ENCODE data around the gene FHOD3. TPM values are rescaled to one million over a fixed set of nuclear protein-coding genes. Genes with fewer than 3 reads are reported as not detected.

Gene FHOD3
- total and polyA plus RNA-seq, 11 donors, result 109 to 532 (median 262) TPM

- no peak for DNase-seq
- Histone ChIP-seq H3K4me3 (no peak overlapping the region), H3K4me1 (peaks cover 0 to 62% (median 9%) of the 10 kb centered on the region in 12 donors), H3K9me3 (no peaks in the 10 kb centered on the region), H3K36me3 (no peaks in the 10 kb centered on the region), H3K27ac (no peak overlapping the region), H3K27me3 (no peaks in the 10 kb centered on the region)
- intact Hi-C loops (cut with DNase I), result no loop called here
- TF ChIP-seq POLR2A (IDR thresholded peaks at IDR 0.05), result no peak
- TF ChIP-seq, protein P1, sequence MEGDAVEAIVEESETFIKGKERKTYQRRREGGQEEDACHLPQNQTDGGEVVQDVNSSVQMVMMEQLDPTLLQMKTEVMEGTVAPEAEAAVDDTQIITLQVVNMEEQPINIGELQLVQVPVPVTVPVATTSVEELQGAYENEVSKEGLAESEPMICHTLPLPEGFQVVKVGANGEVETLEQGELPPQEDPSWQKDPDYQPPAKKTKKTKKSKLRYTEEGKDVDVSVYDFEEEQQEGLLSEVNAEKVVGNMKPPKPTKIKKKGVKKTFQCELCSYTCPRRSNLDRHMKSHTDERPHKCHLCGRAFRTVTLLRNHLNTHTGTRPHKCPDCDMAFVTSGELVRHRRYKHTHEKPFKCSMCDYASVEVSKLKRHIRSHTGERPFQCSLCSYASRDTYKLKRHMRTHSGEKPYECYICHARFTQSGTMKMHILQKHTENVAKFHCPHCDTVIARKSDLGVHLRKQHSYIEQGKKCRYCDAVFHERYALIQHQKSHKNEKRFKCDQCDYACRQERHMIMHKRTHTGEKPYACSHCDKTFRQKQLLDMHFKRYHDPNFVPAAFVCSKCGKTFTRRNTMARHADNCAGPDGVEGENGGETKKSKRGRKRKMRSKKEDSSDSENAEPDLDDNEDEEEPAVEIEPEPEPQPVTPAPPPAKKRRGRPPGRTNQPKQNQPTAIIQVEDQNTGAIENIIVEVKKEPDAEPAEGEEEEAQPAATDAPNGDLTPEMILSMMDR (IDR thresholded peaks at IDR 0.05), result no peak
- WGBS, 4 donors, result 59 to 70% (median 64%) methylated on average over 7 of the region's 7 CpGs
- no peak for ATAC-seq
Measured at GRCh38 chr18:36634573-36635216, 337.2 kb downstream of the FHOD3 start.

- Histone ChIP-seq H3K4me3 (no peak overlapping the region), H3K36me3 (no peaks in the 10 kb centered on the region), H3K9me3 (no peaks in the 10 kb centered on the region), H3K27ac (no peak overlapping the region), H3K27me3 (no peaks in the 10 kb centered on the region), H3K4me1 (peaks cover 0 to 58% (median 7%) of the 10 kb centered on the region in 12 donors)
- 77 to 88% (median 86%) methylated on average over 2 of the region's 2 CpGs for WGBS, 4 donors
- TF ChIP-seq, protein P1 (IDR thresholded peaks at IDR 0.05), result no peak
- no peak for TF ChIP-seq POLR2A (IDR thresholded peaks at IDR 0.05)
- intact Hi-C loops (cut with DNase I), result no loop called here
- ATAC-seq, result no peak
- DNase-seq, result no peak
Measured at GRCh38 chr18:36635414-36636096, 338.0 kb downstream of the FHOD3 start.

- Histone ChIP-seq H3K36me3 (no peaks in the 10 kb centered on the region), H3K9me3 (no peaks in the 10 kb centered on the region), H3K4me1 (peaks cover 0 to 51% (median 9%) of the 10 kb centered on the region in 12 donors), H3K4me3 (no peak overlapping the region), H3K27me3 (no peaks in the 10 kb centered on the region), H3K27ac (peak overlapping the region in 1 of 12 donors; percentile 29)
- DNase-seq (no peak), ATAC-seq (no peak)
- no peak for TF ChIP-seq POLR2A (IDR thresholded peaks at IDR 0.05)
- TF ChIP-seq, protein P1 (IDR thresholded peaks at IDR 0.05), result no peak
- 49 to 68% (median 55%) methylated on average over 2 of the region's 2 CpGs for WGBS, 4 donors
- intact Hi-C loops (cut with DNase I), result no loop called here
Measured at GRCh38 chr18:36636237-36636817, 338.8 kb downstream of the FHOD3 start.

DNA sequence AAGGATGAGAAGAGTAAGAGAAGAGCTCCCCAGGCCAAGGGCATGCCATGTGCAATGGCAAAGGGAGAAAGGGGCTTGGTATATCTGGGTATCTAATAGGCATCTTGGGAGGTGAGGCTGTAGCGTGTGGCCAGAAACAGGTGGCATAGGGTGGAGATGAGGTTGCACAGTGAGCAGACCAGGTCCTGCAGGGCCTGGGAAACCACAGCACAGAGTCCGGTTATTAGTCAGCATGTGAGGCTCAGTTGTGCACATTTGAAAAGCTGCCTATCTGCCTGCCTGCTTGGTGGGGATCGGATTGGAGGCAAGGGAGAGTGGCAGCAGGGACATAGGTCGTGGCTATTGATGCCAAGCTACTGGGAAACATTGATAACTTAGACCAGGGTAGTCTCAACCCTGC, 340.7 kb downstream of the FHOD3 start:
- H3K4me1 ChIP-seq, result peaks cover 0 to 49% (median 10%) of the 10 kb centered on the region in 12 donors
- H3K4me3 ChIP-seq, result no peak overlapping the region
- WGBS, 4 donors, result 75 to 91% (median 81%) methylated on average over 4 of the region's 4 CpGs
- H3K9me3 ChIP-seq, result no peaks in the 10 kb centered on the region
- no peak for ATAC-seq
- intact Hi-C loops (cut with DNase I), result no loop called here
- peak overlapping the region in 1 of 12 donors; percentile 43 for H3K27ac ChIP-seq
- TF ChIP-seq POLR2A (IDR thresholded peaks at IDR 0.05), result no peak
- TF ChIP-seq, protein P1 (IDR thresholded peaks at IDR 0.05), result no peak
- DNase-seq, result no peak
- H3K27me3 ChIP-seq, result no peaks in the 10 kb centered on the region
- no peaks in the 10 kb centered on the region for H3K36me3 ChIP-seq
